ENCODE results near the gene ARHGAP29.

The ARHGAP29 gene

GRCh38 chr1:94154989-94155388 is 82.4 kb downstream of the ARHGAP29 start:
- TF ChIP-seq SIN3A (IDR thresholded peaks at IDR 0.05; ENCODE audit: borderline replicate concordance, insufficient read depth, low read length) (no peak), TAF1 (IDR thresholded peaks at IDR 0.05; ENCODE audit: borderline replicate concordance, insufficient read depth, low read length) (no peak)

- TF ChIP-seq FOXP2 (optimal IDR thresholded peaks at IDR 0.05; ENCODE audit: borderline replicate concordance, extremely low read depth, extremely low read length, insufficient read depth), result no peak
- TF ChIP-seq TAF1 (IDR thresholded peaks at IDR 0.05; ENCODE audit: borderline replicate concordance, insufficient read depth, low read length), result no peak
- TF ChIP-seq POLR2AphosphoS5 (IDR thresholded peaks at IDR 0.05; ENCODE audit: low read depth, low read length), result no peak
- TF ChIP-seq REST (IDR thresholded peaks at IDR 0.05; ENCODE audit: insufficient read depth in 1 of 2, low read depth in 2 of 2, low read length in 2 of 2), result no peak
- TF ChIP-seq SIN3A (IDR thresholded peaks at IDR 0.05; ENCODE audit: borderline replicate concordance, insufficient read depth, low read length), result no peak
Observed at GRCh38 chr1:94153133-94153532, 84.3 kb downstream of the ARHGAP29 start.

- no peak for TF ChIP-seq REST (IDR thresholded peaks at IDR 0.05; ENCODE audit: insufficient read depth in 1 of 2, low read depth in 2 of 2, low read length in 2 of 2)
Observed at GRCh38 chr1:94146273-94146672, 91.1 kb downstream of the ARHGAP29 start.

- TF ChIP-seq SIN3A (IDR thresholded peaks at IDR 0.05; ENCODE audit: borderline replicate concordance, insufficient read depth, low read length), result no peak
- TF ChIP-seq REST (IDR thresholded peaks at IDR 0.05; ENCODE audit: insufficient read depth in 1 of 2, low read depth in 2 of 2, low read length in 2 of 2), result no peak
- TF ChIP-seq TAF1 (IDR thresholded peaks at IDR 0.05; ENCODE audit: borderline replicate concordance, insufficient read depth, low read length), result no peak
- no peak for TF ChIP-seq POLR2AphosphoS5 (IDR thresholded peaks at IDR 0.05; ENCODE audit: low read depth, low read length)
- no peak for TF ChIP-seq FOXP2 (optimal IDR thresholded peaks at IDR 0.05; ENCODE audit: borderline replicate concordance, extremely low read depth, extremely low read length, insufficient read depth)
Observed at GRCh38 chr1:94144836-94145235, 92.5 kb downstream of the ARHGAP29 start.

- TF ChIP-seq SIN3A (IDR thresholded peaks at IDR 0.05; ENCODE audit: borderline replicate concordance, insufficient read depth, low read length) (no peak), FOXP2 (optimal IDR thresholded peaks at IDR 0.05; ENCODE audit: borderline replicate concordance, extremely low read depth, extremely low read length, insufficient read depth) (no peak), POLR2AphosphoS5 (IDR thresholded peaks at IDR 0.05; ENCODE audit: low read depth, low read length) (no peak), REST (IDR thresholded peaks at IDR 0.05; ENCODE audit: insufficient read depth in 1 of 2, low read depth in 2 of 2, low read length in 2 of 2) (no peak), TAF1 (IDR thresholded peaks at IDR 0.05; ENCODE audit: borderline replicate concordance, insufficient read depth, low read length) (no peak)
Observed at GRCh38 chr1:94143809-94144176, 93.6 kb downstream of the ARHGAP29 start.

Data from PFSK-1 (cell line).